ENCODE measurements around the gene ERICH6B. TPM values are rescaled to one million over a fixed set of nuclear protein-coding genes. Genes with fewer than 3 reads are reported as not detected.
A peak's percentile ranks its signal among the peaks of the same experiment; 100 is the strongest.

Gene ERICH6B
- total RNA-seq, 1 experiment from 2014 or later, result not detected

- DNase-seq (ENCODE audit: low read depth), result no peak
These were observed 69.7 kb downstream of the ERICH6B start for GRCh38 chr13:45545686-45546409.

- DNase-seq (ENCODE audit: low read depth), result no peak
These were observed 71.0 kb downstream of the ERICH6B start for GRCh38 chr13:45544520-45544919.

- no peak for DNase-seq (ENCODE audit: low read depth)
These were observed 72.7 kb downstream of the ERICH6B start for GRCh38 chr13:45542878-45543277.

GRCh38 chr13:45542391-45542790 is 73.1 kb downstream of the ERICH6B start:
- no peak for DNase-seq (ENCODE audit: low read depth)

- no peak for DNase-seq (ENCODE audit: low read depth)
These were observed 73.7 kb downstream of the ERICH6B start for GRCh38 chr13:45541806-45542205.

- DNase-seq (ENCODE audit: low read depth), result no peak
These were observed 74.7 kb downstream of the ERICH6B start for GRCh38 chr13:45540864-45541263.

GRCh38 chr13:45540195-45540594 is 75.3 kb downstream of the ERICH6B start:
- DNase-seq (ENCODE audit: low read depth), result no peak

GRCh38 chr13:45538382-45538781 is 77.2 kb downstream of the ERICH6B start:
- no peak for DNase-seq (ENCODE audit: low read depth)

- peak; percentile 15 for DNase-seq (ENCODE audit: low read depth)
These were observed 78.0 kb downstream of the ERICH6B start for GRCh38 chr13:45537516-45537915.

GRCh38 chr13:45536224-45536623 is 79.3 kb downstream of the ERICH6B start:
- no peak for DNase-seq (ENCODE audit: low read depth)

- no peak for DNase-seq (ENCODE audit: low read depth)
These were observed 80.9 kb downstream of the ERICH6B start for GRCh38 chr13:45534604-45535003.

- DNase-seq (ENCODE audit: low read depth), result no peak
These were observed 85.8 kb downstream of the ERICH6B start for GRCh38 chr13:45529758-45530157.

- no peak for DNase-seq (ENCODE audit: low read depth)
These were observed 87.7 kb downstream of the ERICH6B start for GRCh38 chr13:45527699-45528462.

- DNase-seq (ENCODE audit: low read depth), result no peak
These were observed 93.0 kb downstream of the ERICH6B start for GRCh38 chr13:45522571-45522970.

GRCh38 chr13:45521297-45521696 is 94.2 kb downstream of the ERICH6B start:
- DNase-seq (ENCODE audit: low read depth), result peak; percentile 73

- no peak for DNase-seq (ENCODE audit: low read depth)
These were observed 96.0 kb downstream of the ERICH6B start for GRCh38 chr13:45519493-45519892.

GRCh38 chr13:45518525-45519245 is 96.9 kb downstream of the ERICH6B start:
- peak; percentile 49 for DNase-seq (ENCODE audit: low read depth)

GRCh38 chr13:45516757-45517156 is 98.8 kb downstream of the ERICH6B start:
- no peak for DNase-seq (ENCODE audit: low read depth)

GRCh38 chr13:45512098-45512496 is 103.4 kb downstream of the ERICH6B start:
- DNase-seq (ENCODE audit: low read depth), result peak; percentile 30

GRCh38 chr13:45511310-45512097 is 104.0 kb downstream of the ERICH6B start:
- DNase-seq (ENCODE audit: low read depth), result peak; percentile 69

- DNase-seq (ENCODE audit: low read depth), result no peak
These were observed 104.9 kb downstream of the ERICH6B start for GRCh38 chr13:45510672-45511071.
